ENCODE data around the gene DEF6.

- TF ChIP-seq CTCF (conservative IDR thresholded peaks at IDR 0.05; ENCODE audit: low read depth, low read length) (no peak), EZH2phosphoT487 (IDR thresholded peaks at IDR 0.05; ENCODE audit: borderline replicate concordance, low read length) (no peak)
Measured at GRCh38 chr6:35311390-35312075, 13.9 kb downstream of the DEF6 start.

All from PC-3 (cell line).